Measurements from ENCODE around the gene PRRC2B. TPM values are rescaled to one million over a fixed set of nuclear protein-coding genes. Genes with fewer than 3 reads are reported as not detected.
"Not testable (repeated sequence)": the region's sequence is repeated elsewhere in the genome, so short reads cannot be mapped to it uniquely, and the experiment has no call there.

The PRRC2B gene
- total and polyA plus RNA-seq, 12 donors: 26.4 to 153 (median 126) TPM

DNA sequence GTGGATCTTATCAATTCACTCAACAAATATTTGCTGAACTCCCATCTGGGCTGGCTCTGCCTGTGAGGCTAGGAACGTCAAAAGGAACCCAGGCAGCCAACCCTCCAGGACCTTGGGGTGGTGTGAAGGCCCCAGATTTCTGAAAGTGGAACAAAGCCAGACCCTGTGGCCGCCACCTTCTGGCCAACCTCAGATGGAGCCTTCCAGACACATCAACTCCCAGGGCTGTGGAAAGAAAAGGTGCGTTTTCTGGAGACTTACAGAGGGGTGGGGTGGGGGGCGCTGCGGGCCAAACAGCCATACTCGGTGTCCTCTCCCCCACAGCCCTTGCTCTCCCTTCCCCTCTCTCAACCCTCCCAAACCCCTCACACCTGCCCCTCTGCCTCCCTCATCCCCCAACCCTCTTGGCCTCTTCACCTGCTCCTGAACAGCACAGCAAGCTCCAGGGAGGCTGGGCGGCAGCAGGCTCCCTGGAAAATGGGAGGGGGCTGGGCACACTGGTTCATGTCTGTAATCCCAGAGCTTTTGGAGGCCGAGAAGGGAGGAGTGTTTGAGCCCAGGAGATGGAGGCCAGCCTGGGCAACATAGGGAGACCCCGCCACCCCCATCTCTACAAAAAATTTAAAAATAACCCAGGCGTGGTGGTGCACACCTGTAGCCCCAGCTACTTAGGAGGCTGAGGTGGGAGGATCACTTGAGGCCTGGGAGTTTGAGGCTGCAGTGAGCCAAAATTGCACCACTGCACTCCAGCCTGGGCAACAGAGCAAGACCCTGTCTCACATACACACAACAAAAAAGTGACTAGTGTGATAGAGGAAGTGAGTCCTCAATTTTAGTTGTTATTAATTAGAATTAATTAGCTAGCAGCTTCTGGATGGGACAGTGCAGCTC is 45.0 kb upstream of the PRRC2B start:
- no peak overlapping the region for H3K27ac ChIP-seq
- 79 to 87% methylated on average over 10 of the region's 10 CpGs for WGBS, 2 donors
- ATAC-seq: no peak

DNA sequence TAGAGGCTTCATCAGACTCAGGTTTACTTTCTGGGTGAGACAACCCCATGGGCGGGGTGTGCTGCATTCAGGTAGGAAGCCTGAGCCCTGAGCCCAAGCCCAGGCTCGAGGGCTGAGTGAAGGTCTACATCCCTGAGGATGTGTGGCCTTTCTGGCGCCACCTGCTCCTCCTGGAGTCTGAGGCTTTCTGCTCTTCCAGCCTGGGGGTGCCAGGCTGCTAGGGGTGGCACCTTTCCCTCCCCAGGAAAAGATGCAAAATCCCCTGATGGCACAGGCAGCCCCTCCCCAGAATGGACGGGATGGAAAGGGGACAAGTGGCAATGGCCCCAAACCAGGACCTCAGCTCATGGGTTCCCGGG is 44.4 kb upstream of the PRRC2B start:
- H3K27me3 ChIP-seq: no peaks in the 10 kb centered on the region
- H3K9me3 ChIP-seq: no peaks in the 10 kb centered on the region
- H3K4me1 ChIP-seq: peaks cover 4 to 12% (median 10%) of the 10 kb centered on the region in 9 donors
- no peaks in the 10 kb centered on the region for H3K36me3 ChIP-seq
- no peak for DNase-seq
- peak in 7 of 8 donors; percentile 3 to 21 (median 10) for ATAC-seq
- TF ChIP-seq, protein P1, sequence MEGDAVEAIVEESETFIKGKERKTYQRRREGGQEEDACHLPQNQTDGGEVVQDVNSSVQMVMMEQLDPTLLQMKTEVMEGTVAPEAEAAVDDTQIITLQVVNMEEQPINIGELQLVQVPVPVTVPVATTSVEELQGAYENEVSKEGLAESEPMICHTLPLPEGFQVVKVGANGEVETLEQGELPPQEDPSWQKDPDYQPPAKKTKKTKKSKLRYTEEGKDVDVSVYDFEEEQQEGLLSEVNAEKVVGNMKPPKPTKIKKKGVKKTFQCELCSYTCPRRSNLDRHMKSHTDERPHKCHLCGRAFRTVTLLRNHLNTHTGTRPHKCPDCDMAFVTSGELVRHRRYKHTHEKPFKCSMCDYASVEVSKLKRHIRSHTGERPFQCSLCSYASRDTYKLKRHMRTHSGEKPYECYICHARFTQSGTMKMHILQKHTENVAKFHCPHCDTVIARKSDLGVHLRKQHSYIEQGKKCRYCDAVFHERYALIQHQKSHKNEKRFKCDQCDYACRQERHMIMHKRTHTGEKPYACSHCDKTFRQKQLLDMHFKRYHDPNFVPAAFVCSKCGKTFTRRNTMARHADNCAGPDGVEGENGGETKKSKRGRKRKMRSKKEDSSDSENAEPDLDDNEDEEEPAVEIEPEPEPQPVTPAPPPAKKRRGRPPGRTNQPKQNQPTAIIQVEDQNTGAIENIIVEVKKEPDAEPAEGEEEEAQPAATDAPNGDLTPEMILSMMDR (IDR thresholded peaks at IDR 0.05): no peak
- intact Hi-C loops (cut with DNase I): loop anchor here in 3 of 10 donors (2.0 to 5.0 kb wide), 4 partner anchors 128 to 403 kb away; partner anchors contain the start of gene RAPGEF1 (in 1 of the 3)
- WGBS, 2 donors: 52 to 55% methylated on average over 5 of the region's 5 CpGs
- H3K27ac ChIP-seq: peak overlapping the region in 1 of 10 donors; percentile 24
- H3K4me3 ChIP-seq: peak overlapping the region in 4 of 10 donors; percentile 27 to 45 (median 41)

More for the DNA sequence above, 45.0 kb upstream of the PRRC2B start:
- no peak for DNase-seq
- Histone ChIP-seq H3K4me1 (peaks cover 4 to 12% (median 10%) of the 10 kb centered on the region in 9 donors), H3K4me3 (no peak overlapping the region), H3K27me3 (no peaks in the 10 kb centered on the region), H3K9me3 (no peaks in the 10 kb centered on the region), H3K36me3 (no peaks in the 10 kb centered on the region)
- TF ChIP-seq, protein P1 (IDR thresholded peaks at IDR 0.05): no peak
- intact Hi-C loops (cut with DNase I): loop anchor here in 3 of 10 donors (2.0 to 5.0 kb wide), 4 partner anchors 128 to 403 kb away; partner anchors contain the start of gene RAPGEF1 (in 1 of the 3)

DNA sequence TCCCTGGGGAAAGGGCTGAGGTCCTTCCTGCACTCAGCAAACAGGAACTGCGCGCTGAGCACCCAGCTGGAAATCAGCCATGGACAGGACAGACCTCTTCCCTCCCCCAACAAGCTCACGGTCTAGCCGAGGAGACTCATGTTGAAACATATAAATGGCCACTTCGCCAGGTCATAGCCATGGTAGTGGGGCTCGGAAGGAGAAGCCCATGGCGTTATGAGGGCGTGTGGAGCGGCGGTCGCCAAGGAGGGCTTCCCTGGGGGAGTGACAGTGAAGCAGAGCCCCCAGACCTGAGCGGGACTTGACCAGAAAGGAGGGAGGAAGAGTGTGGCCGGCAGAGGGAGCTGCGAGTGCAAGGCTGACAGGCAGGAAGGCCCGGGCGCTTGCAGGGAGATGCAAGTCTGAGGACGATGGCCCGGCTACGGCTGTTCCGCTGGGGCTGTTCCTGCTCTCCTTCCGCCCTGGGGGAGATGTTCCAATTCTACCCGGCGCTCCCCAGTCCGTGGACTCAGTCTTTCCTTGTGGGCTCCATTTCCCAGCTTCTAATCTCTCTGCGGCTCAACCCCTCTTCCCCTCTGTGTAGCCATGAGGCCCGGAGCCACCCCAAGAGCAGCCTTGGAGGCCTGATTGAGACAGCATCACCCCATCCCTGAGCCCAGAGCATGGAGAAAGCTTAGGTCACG is 43.9 kb upstream of the PRRC2B start:
- peaks cover 4 to 12% (median 10%) of the 10 kb centered on the region in 9 donors for H3K4me1 ChIP-seq
- 8 to 9% methylated on average over 27 of the region's 27 CpGs for WGBS, 2 donors
- H3K27ac ChIP-seq: peak overlapping the region in 2 of 10 donors; percentile 20 to 24
- no peaks in the 10 kb centered on the region for H3K27me3 ChIP-seq
- ATAC-seq (peak; percentile 89 to 97 (median 94)), DNase-seq (peak; percentile 91 to 92)
- H3K36me3 ChIP-seq: no peaks in the 10 kb centered on the region
- no peaks in the 10 kb centered on the region for H3K9me3 ChIP-seq
- peak overlapping the region in 8 of 10 donors; percentile 4 to 45 (median 38) for H3K4me3 ChIP-seq
- intact Hi-C loops (cut with DNase I): loop anchor here (1.0 to 10.0 kb wide), 8 partner anchors 125 to 402 kb away; partner anchors contain the start of gene RAPGEF1 (in 3 of the 10)
- TF ChIP-seq, protein P1 (IDR thresholded peaks at IDR 0.05): peak; percentile 72 to 95 (median 89)

DNA sequence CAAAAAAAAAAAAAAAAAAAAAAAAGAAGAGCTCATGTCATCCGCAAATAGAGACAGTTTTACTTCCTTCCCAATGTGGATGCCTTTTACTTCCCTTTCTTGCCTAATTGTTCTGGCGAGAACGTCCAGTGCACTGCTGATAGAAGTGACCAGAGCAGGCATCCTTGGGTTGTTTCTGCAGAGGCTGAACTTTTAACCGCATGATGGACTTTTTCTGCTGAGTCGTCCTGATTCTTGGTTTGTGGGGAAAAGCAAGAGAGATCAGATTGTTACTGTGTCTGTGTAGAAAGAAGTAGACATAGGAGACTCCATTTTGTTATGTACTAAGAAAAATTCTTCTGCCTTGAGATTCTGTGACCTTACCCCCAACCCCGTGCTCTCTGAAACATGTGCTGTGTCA is 37.4 kb upstream of the PRRC2B start:
- DNase-seq, H3K4me3 ChIP-seq, H3K36me3 ChIP-seq, H3K9me3 ChIP-seq, H3K27ac ChIP-seq, H3K27me3 ChIP-seq: not testable (repeated sequence)
- H3K4me1 ChIP-seq: peaks cover 0 to 26% (median 3%) of the 10 kb centered on the region in 9 donors
- peak in 6 of 8 donors; percentile 58 to 86 (median 76) for ATAC-seq
- 50 to 58% methylated on average over 5 of the region's 6 CpGs for WGBS, 2 donors
- intact Hi-C loops (cut with DNase I): loop anchor here in 1 of 10 donors (10.0 kb wide), 2 partner anchors 118 to 388 kb away; partner anchors contain the start of gene RAPGEF1
